SU-DHL-6 (cell line): ENCODE results near the gene FBXL2.

Experiments
- CTCF ChIP-seq: fragments of 200-600 bp; sonication (generic); IDR thresholded peaks from one replicate; pipeline ENCODE4 v1.5.1; 2017; ENCODE audit warnings: antibody characterized with exemption, mild to moderate bottlenecking, low read length, moderate library complexity; ENCODE audit not compliant: insufficient read depth, poor library complexity, severe bottlenecking
- EZH2phosphoT487 ChIP-seq: fragments of 200-600 bp; sonication (generic), shearing (Covaris generic); conservative IDR thresholded peaks from 2 replicates; pipeline ENCODE4 v1.6.1; 2018; ENCODE audit warnings: mild to moderate bottlenecking, antibody characterized with exemption, low read length, moderate library complexity, mixed read lengths

GRCh38 chr3:33233884-33234283 lies 43.4 kb upstream of the FBXL2 start:
- no peak for TF ChIP-seq CTCF
- TF ChIP-seq EZH2phosphoT487 = no peak
